22Rv1 (cell line): ENCODE data around the gene MEOX1.

Source experiments
- H3K27ac ChIP-seq: fragments of 450-650 bp; 2 replicates; pipeline ENCODE4 v1.5.1; 2017
- CTCF ChIP-seq: fragments of 450-650 bp; IDR thresholded peaks from 2 replicates; pipeline ENCODE4 v1.5.1; 2017; ENCODE audit warnings: mild to moderate bottlenecking
- ZFX ChIP-seq: fragments of 450-650 bp; IDR thresholded peaks from 2 replicates; pipeline ENCODE4 v1.6.1; 2017; ENCODE audit warnings: antibody characterized with exemption, borderline replicate concordance

The MEOX1 gene

GRCh38 chr17:43616852-43617251 is 44.9 kb downstream of the MEOX1 start:
- no peak overlapping the region for H3K27ac ChIP-seq
- TF ChIP-seq ZFX, result no peak
- no peak for TF ChIP-seq CTCF

GRCh38 chr17:43616421-43616820 is 45.3 kb downstream of the MEOX1 start:
- TF ChIP-seq CTCF (no peak), ZFX (no peak)
- H3K27ac ChIP-seq, result no peak overlapping the region

- no peak for TF ChIP-seq CTCF
- no peak for TF ChIP-seq ZFX
- no peak overlapping the region for H3K27ac ChIP-seq
Observed at GRCh38 chr17:43616029-43616351, 45.7 kb downstream of the MEOX1 start.

GRCh38 chr17:43615330-43616028 is 46.2 kb downstream of the MEOX1 start:
- TF ChIP-seq CTCF, result no peak
- TF ChIP-seq ZFX, result no peak
- H3K27ac ChIP-seq, result no peak overlapping the region

GRCh38 chr17:43614561-43614960 is 47.2 kb downstream of the MEOX1 start:
- H3K27ac ChIP-seq, result no peak overlapping the region
- TF ChIP-seq CTCF (no peak), ZFX (no peak)

- TF ChIP-seq CTCF, result no peak
- no peak for TF ChIP-seq ZFX
Observed at GRCh38 chr17:43613917-43614316, 47.8 kb downstream of the MEOX1 start.

GRCh38 chr17:43612515-43612914 is 49.2 kb downstream of the MEOX1 start:
- H3K27ac ChIP-seq, result no peak overlapping the region
- TF ChIP-seq ZFX (no peak), CTCF (no peak)

More at GRCh38 chr17:43613917-43614316, 47.8 kb downstream of the MEOX1 start:
- H3K27ac ChIP-seq, result no peak overlapping the region
